MG63 (cell line): Measurements from ENCODE around the gene METTL22. TPM values are rescaled to one million over a fixed set of nuclear protein-coding genes. Genes with fewer than 3 reads are reported as not detected.
A peak's percentile ranks its signal among the peaks of the same experiment; 100 is the strongest.

Source experiments
- DNase-seq: peaks from one replicate; pipeline ENCODE4 v3.0.0-alpha.2; 2020
- H3K27me3 ChIP-seq: fragments of 250-450 bp; sonication (Bioruptor Pico); 2 replicates; pipeline ENCODE4 v1.5.1; 2020; ENCODE audit warnings: mild to moderate bottlenecking, moderate library complexity
- H3K36me3 ChIP-seq: fragments of 250-450 bp; sonication (Bioruptor Pico); 2 replicates; pipeline ENCODE4 v1.5.1; 2020; ENCODE audit warnings: mild to moderate bottlenecking, moderate library complexity
- H3K4me3 ChIP-seq: fragments of 250-450 bp; sonication (Bioruptor Pico); 2 replicates; pipeline ENCODE4 v1.5.1; 2020; ENCODE audit warnings: mild to moderate bottlenecking, moderate library complexity
- H3K9me3 ChIP-seq: fragments of 250-450 bp; sonication (Bioruptor Pico); 2 replicates; pipeline ENCODE4 v1.5.1; 2020; ENCODE audit warnings: mild to moderate bottlenecking, moderate library complexity
- total RNA-seq: library from RNA; depleted of rRNA; stranded (reverse); fragments of >200 nt; shearing (Covaris generic); gene quantifications from 2 replicates; pipeline ENCODE4 v1.2.3, GENCODE V29; 2014; ENCODE audit warnings: low replicate concordance; rRNA removed

Gene METTL22, protein sequence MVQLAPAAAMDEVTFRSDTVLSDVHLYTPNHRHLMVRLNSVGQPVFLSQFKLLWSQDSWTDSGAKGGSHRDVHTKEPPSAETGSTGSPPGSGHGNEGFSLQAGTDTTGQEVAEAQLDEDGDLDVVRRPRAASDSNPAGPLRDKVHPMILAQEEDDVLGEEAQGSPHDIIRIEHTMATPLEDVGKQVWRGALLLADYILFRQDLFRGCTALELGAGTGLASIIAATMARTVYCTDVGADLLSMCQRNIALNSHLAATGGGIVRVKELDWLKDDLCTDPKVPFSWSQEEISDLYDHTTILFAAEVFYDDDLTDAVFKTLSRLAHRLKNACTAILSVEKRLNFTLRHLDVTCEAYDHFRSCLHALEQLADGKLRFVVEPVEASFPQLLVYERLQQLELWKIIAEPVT
- total RNA-seq: 27.4 and 30.4 TPM in 2 replicates

DNA sequence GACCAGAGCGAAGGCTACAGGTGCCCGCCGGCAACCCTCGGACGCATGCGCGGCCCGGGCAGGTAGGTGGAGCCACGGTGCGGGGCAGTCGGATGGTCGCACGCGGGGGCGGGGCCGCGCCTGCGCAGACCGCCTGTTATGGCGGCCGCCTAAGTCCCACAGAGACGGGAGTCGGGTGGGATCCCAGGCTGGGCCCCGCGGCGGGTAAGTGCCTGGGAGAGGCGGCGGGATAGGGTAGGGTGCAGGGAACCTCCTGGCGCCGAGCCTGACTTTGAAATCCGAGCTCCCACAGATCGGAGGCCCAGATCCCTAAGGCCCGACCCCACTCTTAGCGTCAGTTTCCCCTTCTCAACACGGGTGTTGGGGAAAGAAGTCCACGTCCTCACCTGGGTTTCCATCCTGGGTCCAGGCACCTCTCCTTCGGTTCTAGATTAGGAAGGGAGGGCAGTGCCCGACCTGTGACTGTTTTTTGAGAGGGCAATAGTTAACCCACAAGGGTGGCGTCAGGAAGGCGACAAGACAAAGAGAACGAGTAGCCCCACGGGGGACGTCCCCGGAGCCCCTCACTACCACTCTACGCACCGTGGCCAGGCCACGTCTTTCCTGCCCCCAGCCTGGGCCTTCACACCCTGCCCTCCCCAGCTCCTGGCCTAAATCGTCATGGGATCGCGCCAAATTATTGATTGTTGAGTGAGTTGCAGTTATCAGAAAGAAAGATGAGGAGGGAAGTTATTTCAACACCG, at the start of gene METTL22:
METTL22 (plus strand) TSS at position 127 of the 743 bp plus-strand sequence. CDS start 3,968 bp downstream, outside the sequence.
- peak; percentile 90 for DNase-seq
- Histone ChIP-seq H3K4me3 (peak within 1 kb of the TSS; percentile 98), H3K9me3 (no peaks in the 10 kb centered on the region), H3K36me3 (peaks cover 34% of the 10 kb centered on the region), H3K27me3 (peaks cover 15% of the 10 kb centered on the region)

DNA sequence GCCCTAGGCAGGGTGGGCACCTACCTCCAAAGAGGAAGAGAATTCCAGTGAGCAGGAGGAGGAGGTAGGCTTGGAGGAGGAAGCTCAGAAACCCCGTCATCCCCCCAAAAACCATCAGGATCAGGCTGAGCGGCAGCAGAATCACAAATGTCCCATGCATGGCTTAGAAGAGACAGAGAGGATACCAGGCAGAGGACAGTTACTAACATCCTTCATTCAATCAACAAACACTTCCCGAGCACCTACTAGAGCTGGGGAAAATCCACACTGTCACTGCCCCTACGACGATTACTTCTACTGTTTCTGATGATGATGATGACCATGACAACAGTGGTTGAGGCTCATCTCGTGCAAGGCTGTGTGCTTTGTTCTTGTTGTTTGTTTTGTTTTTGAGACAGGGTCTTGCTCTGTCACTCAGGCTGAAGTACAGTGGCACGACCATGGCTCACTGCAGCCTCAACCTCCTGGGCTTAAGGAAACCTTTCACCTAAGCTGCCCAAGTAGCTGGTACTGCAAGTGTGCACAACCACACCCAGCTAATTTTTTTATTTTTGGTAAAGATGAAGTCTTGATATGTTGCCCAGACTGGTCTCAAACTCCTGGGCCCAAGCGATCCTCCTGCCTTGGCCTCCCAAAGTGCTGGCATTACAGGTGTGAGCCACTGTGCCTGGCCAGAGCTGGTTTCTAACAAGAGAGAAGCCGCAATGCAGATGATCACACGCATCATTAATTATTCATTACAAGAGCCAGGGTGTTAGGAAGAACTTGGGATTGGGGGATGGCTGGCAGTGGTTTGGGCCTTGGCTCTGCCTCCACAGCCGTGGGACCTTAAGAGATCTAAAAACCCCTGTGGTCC, 49.2 kb upstream of the METTL22 start:
- H3K36me3 ChIP-seq: no peaks in the 10 kb centered on the region
- peaks cover 22% of the 10 kb centered on the region for H3K27me3 ChIP-seq
- H3K4me3 ChIP-seq: no peak overlapping the region
- no peak for DNase-seq
- no peaks in the 10 kb centered on the region for H3K9me3 ChIP-seq

DNA sequence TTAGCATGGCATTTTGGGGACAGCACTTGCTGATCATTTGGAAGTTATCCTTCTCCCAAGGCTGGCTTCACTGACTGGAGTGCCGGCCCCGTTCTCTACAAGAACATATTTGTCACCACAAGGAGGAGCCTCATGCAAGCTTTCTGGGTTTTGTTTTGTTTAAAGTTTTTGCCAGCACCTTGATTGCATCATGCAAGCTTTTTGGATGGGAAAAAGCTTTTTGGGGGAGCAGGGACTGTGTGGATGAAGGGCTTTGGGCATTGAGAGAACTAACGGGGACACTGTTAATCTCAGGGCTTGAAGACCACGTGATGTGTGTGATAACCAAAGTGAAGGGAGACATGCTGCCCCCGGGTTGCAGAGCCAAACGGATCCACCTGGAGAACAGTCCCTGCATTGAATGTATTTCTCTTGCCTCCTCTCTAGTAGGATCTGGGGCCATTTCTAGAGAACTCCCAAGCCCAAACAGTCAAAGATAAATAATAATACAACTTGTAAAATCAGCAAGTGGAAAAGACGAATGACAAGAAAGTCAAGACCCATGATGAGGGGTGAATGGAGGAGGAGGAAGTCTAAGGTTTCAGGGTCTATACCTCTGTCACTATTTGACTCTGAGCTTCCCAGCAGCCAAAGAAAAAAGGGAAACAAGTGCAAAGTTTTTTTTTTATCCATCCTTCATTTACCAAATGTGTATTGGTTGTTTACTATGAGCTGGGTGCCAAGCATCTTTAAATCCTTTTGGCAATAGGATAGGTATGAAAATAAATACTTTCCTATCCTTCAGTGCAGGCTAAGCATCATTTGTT, 48.4 kb upstream of the METTL22 start:
- Histone ChIP-seq H3K36me3 (no peaks in the 10 kb centered on the region), H3K4me3 (no peak overlapping the region), H3K27me3 (peaks cover 22% of the 10 kb centered on the region), H3K9me3 (no peaks in the 10 kb centered on the region)
- peak; percentile 16 for DNase-seq

DNA sequence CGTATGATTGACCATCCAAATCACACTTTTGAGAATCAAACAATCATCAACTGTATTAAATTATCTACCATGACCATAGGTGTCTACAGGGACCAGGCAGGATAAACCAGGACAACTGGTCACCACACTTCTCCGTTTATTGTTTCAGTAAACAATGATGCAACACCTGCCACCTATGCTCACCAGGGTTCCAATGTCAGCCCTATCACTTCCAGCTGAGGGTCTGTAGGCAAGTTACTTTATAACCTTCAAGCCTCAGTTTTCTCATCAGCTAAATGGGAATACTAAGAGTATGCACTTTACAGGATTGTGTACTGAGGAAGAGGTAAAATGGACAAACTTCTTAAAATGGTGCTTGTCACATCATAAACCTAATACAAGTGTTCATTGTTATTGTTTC, 46.1 kb upstream of the METTL22 start:
- Histone ChIP-seq H3K36me3 (no peaks in the 10 kb centered on the region), H3K4me3 (no peak overlapping the region), H3K9me3 (no peaks in the 10 kb centered on the region), H3K27me3 (peaks cover 22% of the 10 kb centered on the region)
- no peak for DNase-seq

DNA sequence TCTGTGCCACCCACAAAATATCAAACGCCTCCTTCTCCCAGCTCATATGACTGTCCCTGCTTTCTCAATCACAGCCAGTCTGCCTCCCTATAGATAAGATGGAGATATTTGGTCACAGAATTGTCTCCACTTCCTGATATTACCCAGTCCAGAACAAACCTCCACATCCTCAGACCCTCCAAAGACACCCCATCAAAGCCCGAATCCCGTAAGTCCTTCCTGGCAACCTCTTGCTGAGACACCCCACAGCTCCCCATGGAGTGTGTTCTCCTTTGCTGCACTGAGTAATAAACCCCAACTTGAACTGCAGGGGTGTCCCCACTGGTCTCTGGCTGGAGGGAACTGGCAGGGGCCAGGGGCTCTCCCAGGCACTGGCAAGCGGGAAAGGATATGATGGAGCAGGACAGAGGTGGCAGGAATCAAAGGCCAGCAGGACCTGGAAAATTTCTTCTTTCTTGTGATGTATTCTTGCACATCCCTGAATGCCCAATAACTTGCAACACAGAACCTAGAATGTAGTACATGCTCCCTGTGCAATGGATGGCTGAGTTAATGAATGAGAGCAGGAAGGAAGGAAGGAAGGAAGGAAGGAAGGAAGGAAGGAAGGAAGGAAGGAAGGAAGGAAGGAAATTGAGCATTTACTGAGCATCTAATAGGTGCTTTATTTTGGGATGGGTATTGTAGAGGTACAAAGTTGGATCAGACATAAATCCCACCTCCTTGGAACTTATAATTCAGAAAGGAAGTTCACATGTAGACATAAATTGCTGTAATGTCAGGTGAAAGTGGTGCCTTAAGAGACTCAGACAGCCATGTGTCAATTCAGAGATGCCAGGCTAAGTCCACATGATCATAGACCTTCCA, 45.1 kb upstream of the METTL22 start:
- peaks cover 22% of the 10 kb centered on the region for H3K27me3 ChIP-seq
- H3K4me3 ChIP-seq: no peak overlapping the region
- DNase-seq: no peak
- no peaks in the 10 kb centered on the region for H3K9me3 ChIP-seq
- H3K36me3 ChIP-seq: no peaks in the 10 kb centered on the region

DNA sequence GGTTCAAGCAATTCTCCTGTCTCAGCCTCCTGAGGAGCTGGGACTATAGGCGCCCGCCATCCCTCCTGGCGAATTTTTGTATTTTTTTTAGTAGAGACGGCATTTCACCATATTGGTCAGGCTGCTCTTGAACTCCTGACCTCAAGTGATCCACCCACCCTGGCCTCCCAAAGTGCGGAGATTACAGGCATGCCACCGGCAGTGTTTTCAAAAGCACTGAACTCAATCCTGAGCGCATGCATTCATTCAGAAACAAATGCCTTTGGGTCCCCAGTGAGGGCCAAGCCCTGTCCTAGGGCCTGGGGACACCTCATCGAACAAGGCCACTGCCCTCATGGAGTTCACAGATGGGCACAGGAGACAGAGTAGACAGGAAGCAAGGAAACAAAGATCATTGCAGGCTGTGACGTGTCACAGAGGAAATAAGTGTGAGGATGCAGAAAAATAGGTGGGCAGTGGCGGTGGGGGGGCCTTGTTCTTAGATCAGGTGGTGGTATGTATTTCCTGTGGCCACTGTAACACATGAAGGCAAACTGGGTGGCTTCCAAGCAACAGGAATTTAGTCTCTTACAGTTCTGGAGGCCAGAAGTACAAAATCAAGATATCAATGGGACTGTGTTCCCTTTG, 43.7 kb upstream of the METTL22 start:
- no peaks in the 10 kb centered on the region for H3K36me3 ChIP-seq

DNA sequence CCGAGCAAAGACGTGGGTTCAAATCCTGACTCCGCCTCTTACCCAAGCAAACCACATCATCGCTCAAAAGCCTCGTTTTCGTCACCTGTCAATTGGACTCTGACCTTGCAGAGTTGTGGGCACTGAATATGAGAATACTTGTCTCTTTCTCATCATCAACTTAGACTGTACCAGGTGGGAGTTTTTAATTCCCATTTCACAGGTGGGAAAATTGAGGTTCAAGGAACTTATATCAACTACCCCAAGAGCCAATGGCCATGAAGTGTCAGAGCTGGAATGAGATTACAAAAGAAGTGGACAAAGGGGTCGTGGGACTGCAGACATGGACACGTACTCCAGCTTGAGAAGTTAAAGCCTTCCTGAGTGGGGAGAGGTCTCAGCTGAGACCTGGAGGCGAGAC, 41.9 kb upstream of the METTL22 start:
- H3K27me3 ChIP-seq: peaks cover 20% of the 10 kb centered on the region
- no peak for DNase-seq
- no peaks in the 10 kb centered on the region for H3K36me3 ChIP-seq
- H3K4me3 ChIP-seq: no peak overlapping the region
- no peaks in the 10 kb centered on the region for H3K9me3 ChIP-seq

More for the DNA sequence above, 43.7 kb upstream of the METTL22 start:
- Histone ChIP-seq H3K4me3 (no peak overlapping the region), H3K27me3 (peaks cover 22% of the 10 kb centered on the region), H3K9me3 (no peaks in the 10 kb centered on the region)
- no peak for DNase-seq

DNA sequence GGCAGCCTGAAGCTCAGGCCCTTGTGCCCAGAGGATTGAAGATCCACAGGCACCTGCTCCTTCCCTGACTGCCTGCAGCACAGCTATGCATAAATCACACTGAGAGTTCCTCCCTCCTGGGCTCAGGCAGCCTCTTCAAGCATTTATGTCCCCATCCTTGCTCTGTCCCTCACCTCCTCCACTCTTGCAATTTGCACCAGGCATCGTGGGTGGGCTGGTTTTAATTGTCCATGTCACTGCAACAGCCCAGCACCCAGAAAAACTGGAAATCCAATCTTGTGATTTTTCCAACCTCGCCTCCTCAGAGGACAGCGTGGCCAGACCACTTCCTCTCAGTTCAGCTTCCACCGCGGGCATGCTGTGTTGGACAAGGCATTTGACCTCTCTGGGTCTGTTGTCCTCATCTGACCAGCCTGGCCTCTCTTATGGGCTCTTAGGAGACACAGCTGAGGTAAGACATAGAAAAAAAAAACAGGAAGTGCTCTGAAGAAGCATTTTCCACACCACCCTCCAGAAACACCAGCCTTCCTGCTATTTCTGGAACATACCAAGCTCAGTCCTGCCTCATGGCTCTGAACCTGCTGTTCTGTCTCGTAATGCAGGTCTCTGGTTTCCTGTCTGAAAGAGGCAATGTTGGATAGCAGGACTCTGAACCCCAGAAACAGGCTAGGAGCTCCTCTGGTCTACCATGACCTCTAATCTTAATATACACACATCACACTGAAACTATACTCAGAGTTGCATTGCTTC, 39.5 kb upstream of the METTL22 start:
- no peaks in the 10 kb centered on the region for H3K27me3 ChIP-seq
- no peaks in the 10 kb centered on the region for H3K9me3 ChIP-seq

DNA sequence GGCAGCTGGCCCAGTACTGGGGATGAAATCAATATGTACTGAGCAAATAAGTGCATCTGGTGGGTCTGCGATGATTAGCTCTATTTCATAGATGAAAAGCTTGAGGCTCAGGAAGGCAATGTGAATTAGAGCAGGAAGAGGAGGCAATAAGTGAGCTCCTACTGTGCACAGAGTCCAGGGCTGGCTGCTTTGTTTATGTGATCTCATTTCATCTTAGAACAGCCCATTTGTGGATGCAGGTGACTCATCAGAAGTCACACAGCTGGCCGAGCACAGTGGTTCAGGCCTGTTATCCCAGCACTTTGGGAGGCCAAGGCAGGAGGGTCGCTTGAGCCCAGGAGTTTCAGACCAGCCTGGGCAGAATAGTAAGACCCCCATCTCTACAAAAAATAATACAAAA, 38.3 kb upstream of the METTL22 start:
- H3K36me3 ChIP-seq: no peaks in the 10 kb centered on the region
- H3K4me3 ChIP-seq: no peak overlapping the region
- peak; percentile 77 for DNase-seq
- H3K27me3 ChIP-seq: peaks cover 2% of the 10 kb centered on the region; the same call in 1 of the 2 replicates
- H3K9me3 ChIP-seq: no peaks in the 10 kb centered on the region

More for the DNA sequence above, 39.5 kb upstream of the METTL22 start:
- no peak overlapping the region for H3K4me3 ChIP-seq
- no peak for DNase-seq
- H3K36me3 ChIP-seq: no peaks in the 10 kb centered on the region

DNA sequence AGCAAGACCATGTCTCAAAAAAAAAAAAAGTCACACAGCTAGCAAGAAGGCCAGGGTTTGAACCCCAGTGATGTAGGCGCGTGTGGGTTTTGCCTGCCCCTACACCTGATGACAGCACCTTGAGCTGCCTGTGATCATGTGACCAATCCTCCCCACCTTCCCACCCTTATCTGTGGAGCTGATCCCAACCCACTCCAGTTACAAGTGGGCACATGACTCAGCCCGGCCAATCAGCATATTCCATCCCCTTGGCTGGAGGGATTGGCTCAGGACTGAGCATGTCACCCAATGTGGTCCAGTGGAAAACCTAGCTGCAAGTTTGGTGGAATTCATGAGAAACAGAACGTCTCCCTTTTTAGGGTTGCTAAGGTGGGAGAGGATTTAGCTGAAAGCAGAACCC, 37.8 kb upstream of the METTL22 start:
- peaks cover 7% of the 10 kb centered on the region for H3K27me3 ChIP-seq
- H3K4me3 ChIP-seq: no peak overlapping the region
- no peak for DNase-seq
- H3K36me3 ChIP-seq: no peaks in the 10 kb centered on the region
- no peaks in the 10 kb centered on the region for H3K9me3 ChIP-seq

DNA sequence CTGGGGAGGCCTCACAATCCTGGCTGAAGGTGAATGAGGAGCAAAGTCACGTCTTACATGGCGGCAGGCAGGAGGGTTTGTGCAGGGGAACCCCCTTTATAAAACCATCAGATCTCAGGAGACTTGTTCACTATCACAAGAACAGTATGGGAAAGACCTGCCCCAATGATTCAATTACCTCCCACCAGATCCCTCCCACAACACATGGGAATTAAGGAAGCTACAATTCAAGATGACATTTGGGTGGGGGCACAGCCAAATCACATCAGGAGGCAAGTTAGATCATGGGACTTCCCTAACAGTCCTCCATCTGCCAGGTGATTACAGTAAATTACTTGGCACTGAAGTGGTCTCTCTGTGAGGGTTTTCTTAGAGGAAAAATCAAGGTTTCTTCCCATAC, 36.5 kb upstream of the METTL22 start:
- no peak for DNase-seq
- Histone ChIP-seq H3K27me3 (peaks cover 20% of the 10 kb centered on the region), H3K36me3 (no peaks in the 10 kb centered on the region), H3K9me3 (no peaks in the 10 kb centered on the region), H3K4me3 (no peak overlapping the region)

DNA sequence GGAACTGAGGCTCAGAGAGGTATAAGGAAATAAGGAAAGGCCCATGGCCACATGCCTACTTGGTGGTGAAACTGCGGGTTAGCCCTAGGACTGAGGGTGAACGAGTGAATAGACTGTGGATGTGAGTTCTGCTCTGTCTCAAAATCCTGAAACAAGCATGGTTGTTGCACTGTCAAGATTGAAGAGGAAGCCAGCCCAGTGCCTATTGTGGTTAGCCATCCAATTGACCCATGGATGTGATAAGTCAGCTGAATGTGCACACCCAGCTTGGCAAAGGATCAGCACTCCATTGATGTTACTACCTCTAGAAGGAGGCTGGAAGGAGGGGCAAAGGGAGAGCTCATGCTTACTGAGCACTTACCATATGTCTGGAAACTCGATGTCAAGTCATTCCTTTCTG, 35.6 kb upstream of the METTL22 start:
- Histone ChIP-seq H3K4me3 (no peak overlapping the region), H3K27me3 (peaks cover 29% of the 10 kb centered on the region), H3K9me3 (no peaks in the 10 kb centered on the region), H3K36me3 (no peaks in the 10 kb centered on the region)
- no peak for DNase-seq

DNA sequence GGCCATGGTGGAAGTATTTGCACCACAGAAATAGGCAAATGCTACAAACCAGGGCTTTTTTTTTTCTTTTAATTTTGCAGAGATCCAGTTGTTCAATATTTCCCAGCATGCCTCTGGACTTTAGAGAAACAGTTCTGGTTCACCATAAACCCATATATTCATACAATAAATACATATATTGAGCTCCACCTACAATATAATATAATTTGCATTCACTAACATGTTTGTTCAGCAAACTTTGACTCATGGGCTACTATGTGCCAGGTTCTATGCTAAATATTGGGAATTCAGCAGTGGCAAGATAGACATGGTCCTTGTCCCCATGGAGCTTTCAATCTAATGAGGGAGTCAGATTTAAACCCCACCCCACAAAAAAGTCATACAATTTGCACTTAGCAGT, 34.4 kb upstream of the METTL22 start:
- DNase-seq: no peak
- no peak overlapping the region for H3K4me3 ChIP-seq
- peaks cover 31% of the 10 kb centered on the region for H3K27me3 ChIP-seq
- no peaks in the 10 kb centered on the region for H3K9me3 ChIP-seq
- H3K36me3 ChIP-seq: no peaks in the 10 kb centered on the region

DNA sequence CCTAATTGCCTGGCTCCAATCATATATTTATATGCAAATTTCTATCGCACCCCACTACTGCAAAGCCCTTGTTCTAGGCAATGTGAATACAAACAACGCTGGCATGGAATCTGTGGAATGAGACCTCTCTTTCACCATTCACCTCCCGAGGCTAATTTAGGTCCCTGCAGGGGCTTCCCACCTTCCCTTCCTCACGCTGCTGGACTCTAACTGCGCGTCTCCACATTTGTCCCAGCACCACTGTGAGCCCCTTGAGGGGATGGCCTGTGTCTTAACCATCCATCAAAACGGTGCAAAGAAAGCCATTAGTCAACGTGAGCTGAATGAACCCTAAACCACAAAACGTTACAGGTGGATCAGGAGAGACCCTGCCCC, 32.8 kb upstream of the METTL22 start:
- peaks cover 33% of the 10 kb centered on the region for H3K27me3 ChIP-seq
- no peaks in the 10 kb centered on the region for H3K9me3 ChIP-seq
- H3K36me3 ChIP-seq: no peaks in the 10 kb centered on the region
- DNase-seq: no peak
- H3K4me3 ChIP-seq: no peak overlapping the region
